ENCODE results near the gene VCY. TPM values are rescaled to one million over a fixed set of nuclear protein-coding genes. Genes with fewer than 3 reads are reported as not detected.
"Not testable (repeated sequence)": the region's sequence is repeated elsewhere in the genome, so short reads cannot be mapped to it uniquely, and the experiment has no call there.

The VCY gene
- total RNA-seq = not detected in 2 replicates
- not detected in 2 replicates for polyA plus RNA-seq

DNA sequence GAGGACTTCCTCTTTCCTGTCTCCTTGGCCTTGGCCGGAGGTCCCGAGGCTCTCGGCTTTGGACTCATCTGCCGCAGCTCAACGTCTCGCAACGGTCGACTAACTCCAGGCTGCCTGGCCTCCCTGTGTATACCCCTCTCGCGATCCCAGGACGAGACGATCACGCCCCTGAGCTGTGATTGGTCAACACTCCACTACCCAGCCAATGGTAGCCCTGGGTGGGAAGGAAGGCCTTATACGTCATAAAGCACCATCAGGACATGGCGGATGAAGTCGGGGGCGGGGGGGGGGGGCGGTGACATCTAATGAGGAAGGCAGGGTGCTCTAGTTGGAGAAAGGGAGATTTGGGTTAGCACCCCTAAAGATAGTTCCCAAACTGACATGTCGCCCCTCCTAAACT, at the start of gene VCY:
TSS of gene VCY (minus strand) at position 101 of the 400 bp plus-strand sequence. CDS start at position 68, 33 bp downstream.
- DNase-seq (ENCODE audit: low read depth in 1 of 2, low spot score in 1 of 2); H3K4me1 ChIP-seq (ENCODE audit: low read depth); H3K27ac ChIP-seq; H3K9me3 ChIP-seq (ENCODE audit: low read depth); H3K27me3 ChIP-seq; H3K4me3 ChIP-seq; H3K36me3 ChIP-seq: not testable (repeated sequence)

DNA sequence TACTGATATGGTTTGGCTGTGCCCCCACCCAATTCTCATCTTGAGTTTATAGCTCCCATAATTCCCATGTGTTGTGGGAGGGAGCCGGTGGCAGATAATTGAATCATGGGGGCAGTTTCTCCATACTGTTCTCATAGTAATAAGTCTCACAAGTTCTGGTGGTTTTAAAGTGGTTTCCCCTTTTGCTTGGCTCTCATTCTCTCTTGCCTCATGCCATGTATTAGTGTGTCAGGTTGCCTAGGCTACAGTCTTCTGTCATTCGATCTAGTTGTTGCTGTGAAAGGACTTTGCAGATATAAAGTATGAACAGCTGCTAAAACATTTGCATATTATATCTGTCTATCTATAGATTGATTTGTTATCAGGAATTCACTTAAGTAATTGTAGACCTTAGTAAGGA, 44.1 kb upstream of the VCY start:
- H3K9me3 ChIP-seq (ENCODE audit: low read depth); H3K27me3 ChIP-seq; H3K27ac ChIP-seq; H3K4me1 ChIP-seq (ENCODE audit: low read depth); H3K36me3 ChIP-seq; H3K4me3 ChIP-seq; DNase-seq (ENCODE audit: low read depth in 1 of 2, low spot score in 1 of 2): not testable (repeated sequence)

- not testable (repeated sequence) for H3K36me3 ChIP-seq; H3K27ac ChIP-seq; H3K4me1 ChIP-seq (ENCODE audit: low read depth); DNase-seq (ENCODE audit: low read depth in 1 of 2, low spot score in 1 of 2); H3K9me3 ChIP-seq (ENCODE audit: low read depth); H3K27me3 ChIP-seq; H3K4me3 ChIP-seq
Observed at GRCh38 chrY:14011916-14012315, 25.6 kb upstream of the VCY start.

DNA sequence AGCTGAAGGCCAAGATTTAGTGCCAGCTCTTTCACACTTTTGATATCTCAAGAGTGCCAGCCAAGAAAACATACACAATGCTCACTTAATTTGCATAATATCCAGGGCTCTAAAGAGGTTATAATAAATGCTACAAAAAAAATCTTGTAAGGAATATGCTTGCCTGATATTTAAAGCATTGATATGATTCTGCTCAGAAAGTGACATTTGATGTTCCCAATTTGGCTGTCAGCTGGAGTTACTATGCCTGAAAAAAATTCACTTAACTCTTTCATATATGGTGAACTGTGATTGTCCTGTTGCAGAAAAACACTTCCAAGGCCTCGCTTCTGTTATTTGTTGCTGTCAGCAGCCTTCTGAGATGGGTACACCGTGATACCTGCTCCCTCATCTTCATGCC, 43.9 kb downstream of the VCY start:
- not testable (repeated sequence) for H3K4me3 ChIP-seq; H3K36me3 ChIP-seq; H3K4me1 ChIP-seq (ENCODE audit: low read depth); H3K27me3 ChIP-seq; H3K27ac ChIP-seq; DNase-seq (ENCODE audit: low read depth in 1 of 2, low spot score in 1 of 2); H3K9me3 ChIP-seq (ENCODE audit: low read depth)

Other genes starting within 250 kb of the VCY start
- gene VCY1B, start 69.8 kb upstream of the VCY start, total RNA-seq = not detected in 2 replicates
- gene VCY1B, start 69.8 kb upstream of the VCY start, polyA plus RNA-seq = not detected in 2 replicates

Data from cardiac muscle cell (in vitro differentiated cells and primary cell).